ENCODE measurements around the gene UPF2. TPM values are rescaled to one million over a fixed set of nuclear protein-coding genes. Genes with fewer than 3 reads are reported as not detected.

Gene UPF2
- total RNA-seq, 6 experiments from 2014 or later, result 18.3 to 24.1 (median 22.0) TPM

GRCh38 chr10:11876805-11877590 is 165.6 kb downstream of the UPF2 start:
- Mint-ChIP-seq H3K27me3 (ENCODE audit: insufficient read depth) (no peaks in the 10 kb centered on the region; the same call in 1 of the 2 replicates), H3K36me3 (ENCODE audit: low read depth) (no peaks in the 10 kb centered on the region), H3K4me1 (ENCODE audit: low read depth) (peaks cover 34% of the 10 kb centered on the region), H3K27ac (peak overlapping the region; percentile 83), H3K4me3 (no peak overlapping the region), H3K9me3 (no peaks in the 10 kb centered on the region)
- no peak for TF ChIP-seq CTCF (IDR thresholded peaks at IDR 0.05)
- DNase-seq, result no peak

GRCh38 chr10:11876324-11876723 is 166.3 kb downstream of the UPF2 start:
- no peaks in the 10 kb centered on the region; the same call in 1 of the 2 replicates for H3K27me3 Mint-ChIP-seq (ENCODE audit: insufficient read depth)
- no peak overlapping the region for H3K4me3 Mint-ChIP-seq
- H3K9me3 Mint-ChIP-seq, result no peaks in the 10 kb centered on the region
- peak overlapping the region; percentile 83 for H3K27ac Mint-ChIP-seq
- no peak for TF ChIP-seq CTCF (IDR thresholded peaks at IDR 0.05)
- peaks cover 31% of the 10 kb centered on the region for H3K4me1 Mint-ChIP-seq (ENCODE audit: low read depth)
- H3K36me3 Mint-ChIP-seq (ENCODE audit: low read depth), result no peaks in the 10 kb centered on the region
- DNase-seq, result no peak

GRCh38 chr10:11875494-11876281 is 166.9 kb downstream of the UPF2 start:
- Mint-ChIP-seq H3K4me3 (peak overlapping the region; percentile 37; the same call in 1 of the 2 replicates), H3K27me3 (ENCODE audit: insufficient read depth) (peaks cover 2% of the 10 kb centered on the region), H3K36me3 (ENCODE audit: low read depth) (no peaks in the 10 kb centered on the region), H3K27ac (peak overlapping the region; percentile 83), H3K9me3 (no peaks in the 10 kb centered on the region), H3K4me1 (ENCODE audit: low read depth) (peaks cover 36% of the 10 kb centered on the region)
- 0 out of 2 replicates have a peak, but pooled peaks have one; percentile 1 for TF ChIP-seq CTCF (IDR thresholded peaks at IDR 0.05)
- peak; percentile 93 for DNase-seq

- peaks cover 40% of the 10 kb centered on the region for H3K4me1 Mint-ChIP-seq (ENCODE audit: low read depth)
- H3K9me3 Mint-ChIP-seq, result no peaks in the 10 kb centered on the region
- no peak for DNase-seq
- peaks cover 3% of the 10 kb centered on the region for H3K27me3 Mint-ChIP-seq (ENCODE audit: insufficient read depth)
- peak; percentile 12; the same call in 1 of the 2 replicates for TF ChIP-seq CTCF (IDR thresholded peaks at IDR 0.05)
- peak overlapping the region; percentile 83; the same call in 1 of the 2 replicates for H3K27ac Mint-ChIP-seq
- no peaks in the 10 kb centered on the region for H3K36me3 Mint-ChIP-seq (ENCODE audit: low read depth)
- H3K4me3 Mint-ChIP-seq, result no peak overlapping the region
Measured at GRCh38 chr10:11874568-11875493, 167.8 kb downstream of the UPF2 start.

GRCh38 chr10:11871466-11871865 is 171.1 kb downstream of the UPF2 start:
- Mint-ChIP-seq H3K4me1 (ENCODE audit: low read depth) (peaks cover 37% of the 10 kb centered on the region), H3K36me3 (ENCODE audit: low read depth) (no peaks in the 10 kb centered on the region), H3K27ac (no peak overlapping the region), H3K27me3 (ENCODE audit: insufficient read depth) (peaks cover 3% of the 10 kb centered on the region), H3K4me3 (no peak overlapping the region), H3K9me3 (no peaks in the 10 kb centered on the region)
- TF ChIP-seq CTCF (IDR thresholded peaks at IDR 0.05), result no peak
- no peak for DNase-seq
